HepG2 (cell line): Measurements from ENCODE around the gene IGF2BP3. TPM values are rescaled to one million over a fixed set of nuclear protein-coding genes. Genes with fewer than 3 reads are reported as not detected.

Experiments used
- CREB1 ChIP-seq, 2 experiments: fragments of 450-650 bp in 1 of 2; IDR thresholded peaks; 2 replicates each; pipeline ENCODE4 v1.6.1; 2016 to 2017; ENCODE audit warnings: control low read depth in 1 of 2, mild to moderate bottlenecking in 1 of 2, missing compliant biosample characterization in 1 of 2, missing genetic modification characterization in 1 of 2
- FOXO1 ChIP-seq: sonication (generic); formaldehyde crosslinking; IDR thresholded peaks from 2 replicates; pipeline ENCODE4 v1.4.0; 2020; ENCODE audit warnings: missing genetic modification reagents
- GLI4 ChIP-seq: sonication (generic); formaldehyde crosslinking; IDR thresholded peaks from 2 replicates; pipeline ENCODE4 v1.5.1; 2020; ENCODE audit warnings: missing genetic modification reagents, mild to moderate bottlenecking, moderate library complexity, borderline replicate concordance
- HNF4A ChIP-seq: sonication (generic); formaldehyde crosslinking; IDR thresholded peaks from 2 replicates; pipeline ENCODE4 v1.4.0; 2020; ENCODE audit warnings: missing genetic modification reagents
- JARID2 ChIP-seq: sonication (generic); formaldehyde crosslinking; IDR thresholded peaks from 2 replicates; pipeline ENCODE4 v1.8.1; 2023; ENCODE audit warnings: missing genetic modification reagents, inconsistent platforms; ENCODE audit not compliant: insufficient replicate concordance
- KAT8 ChIP-seq: IDR thresholded peaks from 2 replicates; pipeline ENCODE4 v1.6.1; 2016; ENCODE audit warnings: missing genetic modification reagents, missing compliant biosample characterization
- KDM2A ChIP-seq: sonication (generic); formaldehyde crosslinking; IDR thresholded peaks from 2 replicates; pipeline ENCODE4 v1.4.0; 2020; ENCODE audit warnings: low read depth, missing genetic modification reagents, borderline replicate concordance
- MAFF ChIP-seq: IDR thresholded peaks from 2 replicates; pipeline ENCODE4 v1.6.1; 2011; ENCODE audit warnings: low read depth, low read length, improper control_type of control experiment
- MED1 ChIP-seq: sonication (generic); formaldehyde crosslinking; IDR thresholded peaks from 2 replicates; pipeline ENCODE4 v1.4.0; 2020; ENCODE audit warnings: missing genetic modification reagents
- NCOA2 ChIP-seq: sonication (generic); formaldehyde crosslinking; IDR thresholded peaks from 2 replicates; pipeline ENCODE4 v1.8.0; 2022; ENCODE audit warnings: inconsistent platforms
- NFE2 ChIP-seq: sonication (generic); formaldehyde crosslinking; IDR thresholded peaks from 2 replicates; pipeline ENCODE4 v1.4.0; 2020; ENCODE audit warnings: missing genetic modification reagents
- SAP130 ChIP-seq: IDR thresholded peaks from 2 replicates; pipeline ENCODE4 v1.6.1; 2016; ENCODE audit warnings: low read depth
- SATB2 ChIP-seq: sonication (generic); formaldehyde crosslinking; IDR thresholded peaks from 2 replicates; pipeline ENCODE4 v1.5.0; 2020; ENCODE audit warnings: missing genetic modification reagents
- SP4 ChIP-seq: sonication (generic); formaldehyde crosslinking; IDR thresholded peaks from 2 replicates; pipeline ENCODE4 v1.8.1; 2023; ENCODE audit warnings: mild to moderate bottlenecking, missing genetic modification reagents
- STAT5B ChIP-seq: sonication (generic); formaldehyde crosslinking; IDR thresholded peaks from 2 replicates; pipeline ENCODE4 v1.4.0; 2020; ENCODE audit warnings: missing genetic modification reagents
- TBX2 ChIP-seq: sonication (generic); formaldehyde crosslinking; IDR thresholded peaks from 2 replicates; pipeline ENCODE4 v1.5.0; 2020; ENCODE audit warnings: missing genetic modification reagents, mild to moderate bottlenecking, borderline replicate concordance
- TCF7 ChIP-seq: sonication (generic); IDR thresholded peaks from 2 replicates; pipeline ENCODE4 v1.6.1; 2016; ENCODE audit warnings: antibody characterized with exemption, low read depth
- WIZ ChIP-seq: sonication (generic); formaldehyde crosslinking; IDR thresholded peaks from 2 replicates; pipeline ENCODE4 v1.5.1; 2020; ENCODE audit warnings: mild to moderate bottlenecking, missing genetic modification reagents
- ZMYM4 ChIP-seq: sonication (generic); formaldehyde crosslinking; IDR thresholded peaks from 2 replicates; pipeline ENCODE4 v1.8.1; 2023; ENCODE audit warnings: mild to moderate bottlenecking, missing genetic modification reagents
- ZNF263 ChIP-seq: sonication (generic); formaldehyde crosslinking; IDR thresholded peaks from 2 replicates; pipeline ENCODE4 v1.4.0; 2020; ENCODE audit warnings: missing genetic modification reagents
- polyA plus RNA-seq, 8 experiments: library from polyadenylated mRNA; depleted of rRNA in 3 of 8; stranded (reverse) in 7 of 8; unstranded in 1 of 8; fragments of >200 nt; fragmentation: Illumina TruSeq in 4 of 8; extraction: Trizol in 4 of 8; gene quantifications; 2 replicates each; pipeline versions ENCODE4 v1.2.1 to v1.2.3, GENCODE V29; 2011 to 2016; ENCODE audit warnings: low read depth in 4 of 8, missing spikeins in 1 of 8, mixed read lengths in 1 of 8; ENCODE audit not compliant: insufficient read depth in 1 of 8
- total RNA-seq, 5 experiments: library from RNA; depleted of rRNA; stranded (reverse); fragments of >200 nt; fragmentation: Illumina TruSeq; extraction: Trizol; gene quantifications; 2 replicates each; pipeline ENCODE4 v1.2.3, GENCODE V29; 2016; ENCODE audit warnings: low read depth in 1 of 5
- TF ChIP-seq, protein P1 (sequence below): IDR thresholded peaks from 2 replicates; pipeline ENCODE4 v1.6.1; 2016; ENCODE audit warnings: low read depth
- TF ChIP-seq, protein P2 (sequence below): sonication (generic); formaldehyde crosslinking; IDR thresholded peaks from 2 replicates; pipeline ENCODE4 v1.4.0; 2020; ENCODE audit warnings: mild to moderate bottlenecking, missing genetic modification reagents
- TF ChIP-seq, protein P3 (sequence below): sonication (generic); formaldehyde crosslinking; IDR thresholded peaks from 2 replicates; pipeline ENCODE4 v1.5.1; 2020; ENCODE audit warnings: mild to moderate bottlenecking, missing genetic modification reagents, moderate library complexity
- TF ChIP-seq, protein P4 (sequence below): IDR thresholded peaks from 2 replicates; pipeline ENCODE4 v1.4.0; 2020; ENCODE audit warnings: mild to moderate bottlenecking, missing genetic modification reagents

The IGF2BP3 gene
- total and polyA plus RNA-seq, 2 of the 13 experiments (the other 11 are each of a cell fraction or from before 2014, with no cell fraction given): 37.7 to 39.5 TPM

DNA sequence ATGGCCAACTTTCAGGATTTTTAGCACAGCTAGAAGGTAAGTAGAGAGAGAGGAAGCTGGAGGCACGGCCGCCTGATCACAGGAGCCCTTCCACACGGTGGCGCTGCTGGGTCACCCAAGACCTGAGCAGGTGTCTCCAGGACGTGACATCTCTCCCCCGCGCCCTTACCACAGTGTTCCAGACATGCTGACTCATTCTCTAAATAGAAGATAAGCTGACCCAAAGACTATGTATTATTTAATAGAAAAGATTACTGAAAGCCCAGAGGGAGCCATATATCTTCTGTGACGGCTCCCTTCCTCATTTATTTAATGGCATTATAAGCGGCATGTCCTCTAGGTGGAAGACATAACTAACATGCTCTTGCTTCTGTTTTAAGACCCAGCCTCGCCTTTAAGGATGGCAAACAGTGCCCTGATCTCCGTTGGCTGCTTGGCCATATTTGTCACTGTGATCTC, 197.1 kb downstream of the IGF2BP3 start (continued):
- TF ChIP-seq, protein P1, sequence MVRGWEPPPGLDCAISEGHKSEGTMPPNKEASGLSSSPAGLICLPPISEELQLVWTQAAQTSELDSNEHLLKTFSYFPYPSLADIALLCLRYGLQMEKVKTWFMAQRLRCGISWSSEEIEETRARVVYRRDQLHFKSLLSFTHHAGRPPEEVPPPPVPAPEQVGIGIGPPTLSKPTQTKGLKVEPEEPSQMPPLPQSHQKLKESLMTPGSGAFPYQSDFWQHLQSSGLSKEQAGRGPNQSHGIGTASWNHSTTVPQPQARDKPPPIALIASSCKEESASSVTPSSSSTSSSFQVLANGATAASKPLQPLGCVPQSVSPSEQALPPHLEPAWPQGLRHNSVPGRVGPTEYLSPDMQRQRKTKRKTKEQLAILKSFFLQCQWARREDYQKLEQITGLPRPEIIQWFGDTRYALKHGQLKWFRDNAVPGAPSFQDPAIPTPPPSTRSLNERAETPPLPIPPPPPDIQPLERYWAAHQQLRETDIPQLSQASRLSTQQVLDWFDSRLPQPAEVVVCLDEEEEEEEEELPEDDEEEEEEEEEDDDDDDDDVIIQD: 0 out of 2 replicates have a peak, but pooled peaks have one; percentile 22
- TF ChIP-seq TCF7: no peak
- TF ChIP-seq, protein P2, sequence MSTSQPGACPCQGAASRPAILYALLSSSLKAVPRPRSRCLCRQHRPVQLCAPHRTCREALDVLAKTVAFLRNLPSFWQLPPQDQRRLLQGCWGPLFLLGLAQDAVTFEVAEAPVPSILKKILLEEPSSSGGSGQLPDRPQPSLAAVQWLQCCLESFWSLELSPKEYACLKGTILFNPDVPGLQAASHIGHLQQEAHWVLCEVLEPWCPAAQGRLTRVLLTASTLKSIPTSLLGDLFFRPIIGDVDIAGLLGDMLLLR: no peak
- TF ChIP-seq KAT8 (CRISPR knock-in tag): peak; percentile 58; the same call in 1 of the 2 replicates
- TF ChIP-seq ZNF263: no peak
- TF ChIP-seq NFE2 (CRISPR knock-in tag): peak; percentile 82; the same call in 1 of the 2 replicates
- no peak for TF ChIP-seq STAT5B (CRISPR knock-in tag)
- peak; percentile 81 for TF ChIP-seq SAP130 (CRISPR knock-in tag)
- TF ChIP-seq CREB1 (IDR thresholded peaks at IDR 0.05): no peak
- TF ChIP-seq CREB1 (CRISPR knock-in tag; IDR thresholded peaks at IDR 0.05): peak; percentile 44; the same call in 1 of the 2 replicates
- peak; percentile 63 for TF ChIP-seq MAFF
- TF ChIP-seq TBX2 (CRISPR knock-in tag): peak; percentile 55; the same call in 1 of the 2 replicates
- no peak for TF ChIP-seq JARID2 (CRISPR knock-in tag)
- peak; percentile 68; the same call in 1 of the 2 replicates for TF ChIP-seq KDM2A
- TF ChIP-seq SATB2 (CRISPR knock-in tag): no peak
- 0 out of 2 replicates have a peak, but pooled peaks have one; percentile 36 for TF ChIP-seq WIZ
- TF ChIP-seq, protein P3, sequence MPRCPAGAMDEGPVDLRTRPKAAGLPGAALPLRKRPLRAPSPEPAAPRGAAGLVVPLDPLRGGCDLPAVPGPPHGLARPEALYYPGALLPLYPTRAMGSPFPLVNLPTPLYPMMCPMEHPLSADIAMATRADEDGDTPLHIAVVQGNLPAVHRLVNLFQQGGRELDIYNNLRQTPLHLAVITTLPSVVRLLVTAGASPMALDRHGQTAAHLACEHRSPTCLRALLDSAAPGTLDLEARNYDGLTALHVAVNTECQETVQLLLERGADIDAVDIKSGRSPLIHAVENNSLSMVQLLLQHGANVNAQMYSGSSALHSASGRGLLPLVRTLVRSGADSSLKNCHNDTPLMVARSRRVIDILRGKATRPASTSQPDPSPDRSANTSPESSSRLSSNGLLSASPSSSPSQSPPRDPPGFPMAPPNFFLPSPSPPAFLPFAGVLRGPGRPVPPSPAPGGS (CRISPR knock-in tag): no peak
- peak; percentile 36; the same call in 1 of the 2 replicates for TF ChIP-seq NCOA2
- peak; percentile 12; the same call in 1 of the 2 replicates for TF ChIP-seq FOXO1 (CRISPR knock-in tag)
- TF ChIP-seq GLI4 (CRISPR knock-in tag): no peak
- 0 out of 2 replicates have a peak, but pooled peaks have one; percentile 33 for TF ChIP-seq SP4 (CRISPR knock-in tag)
- TF ChIP-seq, protein P4, sequence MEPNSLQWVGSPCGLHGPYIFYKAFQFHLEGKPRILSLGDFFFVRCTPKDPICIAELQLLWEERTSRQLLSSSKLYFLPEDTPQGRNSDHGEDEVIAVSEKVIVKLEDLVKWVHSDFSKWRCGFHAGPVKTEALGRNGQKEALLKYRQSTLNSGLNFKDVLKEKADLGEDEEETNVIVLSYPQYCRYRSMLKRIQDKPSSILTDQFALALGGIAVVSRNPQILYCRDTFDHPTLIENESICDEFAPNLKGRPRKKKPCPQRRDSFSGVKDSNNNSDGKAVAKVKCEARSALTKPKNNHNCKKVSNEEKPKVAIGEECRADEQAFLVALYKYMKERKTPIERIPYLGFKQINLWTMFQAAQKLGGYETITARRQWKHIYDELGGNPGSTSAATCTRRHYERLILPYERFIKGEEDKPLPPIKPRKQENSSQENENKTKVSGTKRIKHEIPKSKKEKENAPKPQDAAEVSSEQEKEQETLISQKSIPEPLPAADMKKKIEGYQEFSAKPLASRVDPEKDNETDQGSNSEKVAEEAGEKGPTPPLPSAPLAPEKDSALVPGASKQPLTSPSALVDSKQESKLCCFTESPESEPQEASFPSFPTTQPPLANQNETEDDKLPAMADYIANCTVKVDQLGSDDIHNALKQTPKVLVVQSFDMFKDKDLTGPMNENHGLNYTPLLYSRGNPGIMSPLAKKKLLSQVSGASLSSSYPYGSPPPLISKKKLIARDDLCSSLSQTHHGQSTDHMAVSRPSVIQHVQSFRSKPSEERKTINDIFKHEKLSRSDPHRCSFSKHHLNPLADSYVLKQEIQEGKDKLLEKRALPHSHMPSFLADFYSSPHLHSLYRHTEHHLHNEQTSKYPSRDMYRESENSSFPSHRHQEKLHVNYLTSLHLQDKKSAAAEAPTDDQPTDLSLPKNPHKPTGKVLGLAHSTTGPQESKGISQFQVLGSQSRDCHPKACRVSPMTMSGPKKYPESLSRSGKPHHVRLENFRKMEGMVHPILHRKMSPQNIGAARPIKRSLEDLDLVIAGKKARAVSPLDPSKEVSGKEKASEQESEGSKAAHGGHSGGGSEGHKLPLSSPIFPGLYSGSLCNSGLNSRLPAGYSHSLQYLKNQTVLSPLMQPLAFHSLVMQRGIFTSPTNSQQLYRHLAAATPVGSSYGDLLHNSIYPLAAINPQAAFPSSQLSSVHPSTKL (CRISPR knock-in tag): peak; percentile 65
- 0 out of 2 replicates have a peak, but pooled peaks have one; percentile 13 for TF ChIP-seq HNF4A (CRISPR knock-in tag)
- TF ChIP-seq ZMYM4: peak; percentile 61; the same call in 1 of the 2 replicates
- peak; percentile 52; the same call in 1 of the 2 replicates for TF ChIP-seq MED1 (CRISPR knock-in tag)
